GM12878 (cell line): ENCODE results near the gene CCL23. TPM values are rescaled to one million over a fixed set of nuclear protein-coding genes. Genes with fewer than 3 reads are reported as not detected.

ENCODE experiments used
- CBX3 ChIP-seq: fragments of 200-600 bp; sonication (generic); IDR thresholded peaks from 2 replicates; pipeline ENCODE4 v1.6.1; 2016; ENCODE audit warnings: low read depth, borderline replicate concordance
- CHD4 ChIP-seq: fragments of 200-600 bp; sonication (generic); IDR thresholded peaks from 2 replicates; pipeline ENCODE4 v1.6.1; 2016; ENCODE audit warnings: mild to moderate bottlenecking
- ETV6 ChIP-seq, 2 experiments: fragments of 450-650 bp in 1 of 2; IDR thresholded peaks in 1 of 2; conservative IDR thresholded peaks in 1 of 2; 2 replicates each; pipeline ENCODE4 v1.6.1; 2014; ENCODE audit warnings: antibody characterized with exemption in 1 of 2, borderline replicate concordance in 1 of 2, low read depth in 1 of 2, mild to moderate bottlenecking in 1 of 2, moderate library complexity in 1 of 2
- HCFC1 ChIP-seq: fragments of 150-350 bp; IDR thresholded peaks from 2 replicates; pipeline ENCODE4 v1.6.1; 2014; ENCODE audit warnings: low read length
- HDAC2 ChIP-seq: fragments of 200-600 bp; sonication (generic); IDR thresholded peaks from 2 replicates; pipeline ENCODE4 v1.6.1; 2017
- HDAC6 ChIP-seq: fragments of 200-600 bp; sonication (generic); IDR thresholded peaks from one replicate; pipeline ENCODE4 v1.8.0; 2017; ENCODE audit warnings: antibody characterized with exemption; ENCODE audit not compliant: unreplicated experiment
- IRF4 ChIP-seq: IDR thresholded peaks from 2 replicates; pipeline ENCODE4 v1.6.1; 2011; ENCODE audit warnings: low read depth, low read length
- JUNB ChIP-seq: IDR thresholded peaks from 2 replicates; pipeline ENCODE4 v1.6.1; 2016; ENCODE audit warnings: antibody characterized with exemption, mild to moderate bottlenecking
- NFYB ChIP-seq: IDR thresholded peaks from 2 replicates; pipeline ENCODE4 v1.6.1; 2011; ENCODE audit warnings: low read depth, mild to moderate bottlenecking, low read length, improper control_type of control experiment, moderate library complexity; ENCODE audit not compliant: insufficient read depth
- NKRF ChIP-seq: fragments of 450-650 bp; conservative IDR thresholded peaks from 2 replicates; pipeline ENCODE4 v1.6.1; 2017; ENCODE audit warnings: mild to moderate bottlenecking, moderate library complexity
- NR2F1 ChIP-seq: fragments of 450-650 bp; conservative IDR thresholded peaks from 2 replicates; pipeline ENCODE4 v1.6.1; 2017; ENCODE audit warnings: mild to moderate bottlenecking
- NRF1 ChIP-seq: conservative IDR thresholded peaks from 2 replicates; pipeline ENCODE4 v1.6.1; 2011; ENCODE audit warnings: mild to moderate bottlenecking, low read depth, low read length, improper control_type of control experiment
- PKNOX1 ChIP-seq: fragments of 450-650 bp; IDR thresholded peaks from 2 replicates; pipeline ENCODE4 v1.6.1; 2016; ENCODE audit warnings: mild to moderate bottlenecking
- POLR2AphosphoS5 ChIP-seq: IDR thresholded peaks from 2 replicates; pipeline ENCODE4 v1.6.1; 2011; ENCODE audit warnings: mild to moderate bottlenecking, low read length, inconsistent platforms
- RAD51 ChIP-seq: fragments of 450-650 bp; IDR thresholded peaks from 2 replicates; pipeline ENCODE4 v1.6.1; 2016; ENCODE audit warnings: moderate library complexity, mild to moderate bottlenecking, inconsistent platforms
- SMAD5 ChIP-seq: IDR thresholded peaks from 2 replicates; pipeline ENCODE4 v1.6.1; 2016; ENCODE audit warnings: antibody characterized with exemption, low read depth
- SMC3 ChIP-seq: IDR thresholded peaks from 2 replicates; pipeline ENCODE4 v1.6.1; 2011; ENCODE audit warnings: low read length, improper control_type of control experiment, borderline replicate concordance
- SPI1 ChIP-seq: IDR thresholded peaks from 2 replicates; pipeline ENCODE4 v1.6.1; 2011; ENCODE audit warnings: low read depth, mild to moderate bottlenecking, low read length, moderate library complexity, borderline replicate concordance; ENCODE audit not compliant: insufficient read depth
- SREBF1 ChIP-seq: IDR thresholded peaks from 2 replicates; pipeline ENCODE4 v1.6.1; 2012; ENCODE audit warnings: mild to moderate bottlenecking, low read length
- SREBF2 ChIP-seq: IDR thresholded peaks from 2 replicates; pipeline ENCODE4 v1.6.1; 2012; ENCODE audit warnings: mild to moderate bottlenecking, low read length
- STAT3 ChIP-seq: IDR thresholded peaks from 2 replicates; pipeline ENCODE4 v1.6.1; 2011; ENCODE audit warnings: low read depth, low read length, improper control_type of control experiment
- TCF12 ChIP-seq: IDR thresholded peaks from 2 replicates; pipeline ENCODE4 v1.6.1; 2011; ENCODE audit warnings: low read depth, mild to moderate bottlenecking, low read length
- TCF7 ChIP-seq: IDR thresholded peaks from 2 replicates; pipeline ENCODE4 v1.6.1; 2014; ENCODE audit warnings: antibody characterized with exemption, borderline replicate concordance
- YY1 ChIP-seq: IDR thresholded peaks from 2 replicates; pipeline ENCODE4 v1.6.1; 2011; ENCODE audit warnings: low read depth, mild to moderate bottlenecking, low read length
- ZBTB11 ChIP-seq: fragments of 450-650 bp; formaldehyde crosslinking; IDR thresholded peaks from 2 replicates; pipeline ENCODE4 v1.5.0; 2022; ENCODE audit warnings: mild to moderate bottlenecking, missing genetic modification characterization
- ZNF24 ChIP-seq: fragments of 450-650 bp; IDR thresholded peaks from 2 replicates; pipeline ENCODE4 v1.6.1; 2017; ENCODE audit warnings: antibody characterized with exemption, mild to moderate bottlenecking
- ZNF274 ChIP-seq: IDR thresholded peaks from one replicate; pipeline ENCODE4 v1.8.0; 2011; ENCODE audit not compliant: insufficient read length, insufficient read depth
- ZZZ3 ChIP-seq: IDR thresholded peaks from 2 replicates; pipeline ENCODE4 v1.6.1; 2011; ENCODE audit warnings: low read depth; ENCODE audit not compliant: control insufficient read depth, insufficient read length
- polyA plus RNA-seq, 11 experiments: library from polyadenylated mRNA; depleted of rRNA in 4 of 11; unstranded in 6 of 11; stranded (reverse) in 5 of 11; fragments of >200 nt; fragmentation: Nextera tagmentation in 4 of 11; fragmentation: Illumina TruSeq in 1 of 11; extraction: Ambion mirVana in 4 of 11; extraction: Trizol in 1 of 11; gene quantifications; 1 replicate in 1 of 11; 2 replicates in 10 of 11; pipeline versions ENCODE4 v1.2.1 to v1.2.3, GENCODE V29; 2011 to 2016; ENCODE audit warnings: inconsistent platforms in 2 of 11, missing spikeins in 2 of 11, low read depth in 1 of 11
- total RNA-seq, 4 experiments: library from RNA; depleted of rRNA in 3 of 4; stranded (reverse); fragments of >200 nt in 3 of 4; fragmentation: Illumina TruSeq in 1 of 4; extraction: Trizol in 1 of 4; gene quantifications; 2 replicates each; pipeline versions ENCODE4 v1.2.1 to v1.2.3, GENCODE V29; 2013 to 2021

Gene CCL23
- total and polyA plus RNA-seq, 10 of the 15 experiments (the other 5 are each of a cell fraction or from before 2014, with no cell fraction given): 0.15 to 0.62 (median 0.41) TPM; not detected in 6

- TF ChIP-seq NKRF (no peak), SREBF2 (no peak), NRF1 (no peak), SMC3 (no peak), ZNF274 (no peak), CHD4 (no peak), SPI1 (peak; percentile 79; the same call in 1 of the 2 replicates), STAT3 (no peak), SMAD5 (no peak), CBX3 (no peak), JUNB (peak; percentile 81), ZZZ3 (no peak), HDAC2 (no peak), NR2F1 (peak; percentile 97), HDAC6 (no peak), HCFC1 (no peak), RAD51 (peak; percentile 48; the same call in 1 of the 2 replicates), PKNOX1 (peak; percentile 62; the same call in 1 of the 2 replicates), ZNF24 (peak; percentile 34; the same call in 1 of the 2 replicates), NFYB (no peak), IRF4 (peak; percentile 77; the same call in 1 of the 2 replicates), POLR2AphosphoS5 (no peak), ETV6 (conservative IDR thresholded peaks at IDR 0.05 in 1 of 2, IDR thresholded peaks at IDR 0.05 in 1 of 2; ENCODE audit: borderline replicate concordance in 1 of 2, low read depth in 1 of 2) (no peak; a peak in 1 of 4 replicates), TCF7 (no peak), TCF12 (0 out of 2 replicates have a peak, but pooled peaks have one; percentile 12), ZBTB11 (CRISPR knock-in tag) (no peak), YY1 (no peak), SREBF1 (no peak)
These were observed 16.4 kb upstream of the CCL23 start (continued) for GRCh38 chr17:36034127-36034526.
